ENCODE results near the gene MPG. TPM values are rescaled to one million over a fixed set of nuclear protein-coding genes. Genes with fewer than 3 reads are reported as not detected.

Gene MPG
- total and polyA plus RNA-seq, 2 of the 8 experiments (the other 6 are each of a cell fraction or from before 2014, with no cell fraction given) = 37.6 to 83.7 TPM

DNA sequence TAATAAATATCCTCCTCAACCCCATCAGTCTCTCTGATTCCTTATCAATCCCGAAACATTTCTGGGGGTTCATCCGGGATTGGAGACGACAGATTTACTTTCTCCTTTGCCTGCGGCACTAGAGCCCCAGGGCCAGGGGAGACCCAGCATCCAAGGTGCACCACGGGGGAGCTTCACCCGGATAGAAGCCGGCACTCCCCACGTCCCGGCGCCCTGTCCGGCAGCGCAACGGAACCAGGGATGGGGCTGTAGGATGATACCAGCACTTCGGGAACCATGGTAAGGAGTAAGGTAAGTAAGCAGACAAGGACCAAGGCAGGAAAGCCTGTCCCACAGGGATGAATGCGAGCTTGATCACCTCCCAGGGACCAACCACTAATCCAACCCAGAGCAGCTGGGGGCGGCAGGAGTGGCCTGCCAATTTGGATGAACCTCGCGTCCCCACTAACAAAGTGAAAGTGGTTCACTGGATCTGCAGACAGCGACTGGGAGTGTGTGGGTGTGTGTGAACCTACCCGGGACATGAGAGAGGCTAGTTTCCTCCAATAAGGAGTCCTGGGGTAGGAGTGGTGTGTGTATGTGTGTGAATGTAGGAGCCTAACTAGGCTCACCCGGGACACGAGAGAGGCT lies 36.5 kb upstream of the MPG start (continued):
- TF ChIP-seq CHD7 (IDR thresholded peaks at IDR 0.05; ENCODE audit: insufficient replicate concordance, low read length) = no peak
- no peak for TF ChIP-seq RNF2 (IDR thresholded peaks at IDR 0.05; ENCODE audit: borderline replicate concordance, low read depth, low read length, missing control alignments, poor library complexity, severe bottlenecking)
- no peak for TF ChIP-seq RBBP5 (IDR thresholded peaks at IDR 0.05; ENCODE audit: borderline replicate concordance, low read depth, low read length)
- TF ChIP-seq KDM5A (IDR thresholded peaks at IDR 0.05; ENCODE audit: low read length) = no peak

Data from H1 (cell line).